Keratinocyte (primary cell): ENCODE measurements around the gene TMEM184C. TPM values are rescaled to one million over a fixed set of nuclear protein-coding genes. Genes with fewer than 3 reads are reported as not detected.

Source experiments
- DNase-seq: peaks from one replicate; pipeline ENCODE4 v3.0.0-alpha.2; 2011; ENCODE audit warnings: low read depth, missing footprints, low spot score
- FAIRE-seq: peaks from 2 replicates; lab custom pipeline; 2011; peaks lifted over from hg19 to GRCh38; lab: Jason Lieb, UNC
- H2AFZ ChIP-seq: 2 replicates; pipeline ENCODE4 v1.6.0; 2012; ENCODE audit warnings: low read length, control low read depth, inconsistent platforms; ENCODE audit not compliant: control insufficient read depth
- H3K27ac ChIP-seq: 2 replicates; pipeline ENCODE4 v1.5.1; 2011; ENCODE audit warnings: low read length; ENCODE audit not compliant: control insufficient read depth, insufficient read depth
- H3K27me3 ChIP-seq: 3 replicates; pipeline ENCODE4 v1.6.0; 2011; ENCODE audit warnings: low read length; ENCODE audit not compliant: control insufficient read depth, insufficient read depth; ENCODE audit errors: extremely low read depth
- H3K36me3 ChIP-seq, 2 experiments: 2 replicates in 1 of 2; 3 replicates in 1 of 2; pipeline ENCODE4 v1.5.1; 2011; ENCODE audit warnings: low read length in 2 of 2, mild to moderate bottlenecking in 1 of 2; ENCODE audit not compliant: control insufficient read depth in 2 of 2, insufficient read depth in 2 of 2; ENCODE audit errors: extremely low read depth in 1 of 2
- H3K4me1 ChIP-seq: 3 replicates; pipeline ENCODE4 v1.5.1; 2011; ENCODE audit warnings: low read length; ENCODE audit not compliant: control insufficient read depth, insufficient read depth; ENCODE audit errors: extremely low read depth
- H3K4me2 ChIP-seq: 3 replicates; pipeline ENCODE4 v1.6.0; 2011; ENCODE audit warnings: low read depth, low read length; ENCODE audit not compliant: control insufficient read depth, insufficient read depth; ENCODE audit errors: extremely low read depth
- H3K4me3 ChIP-seq, 3 experiments: fragments of 200-600 bp in 1 of 3; sonication (generic) in 1 of 3; 2 replicates in 2 of 3; 3 replicates in 1 of 3; pipeline ENCODE4 v1.5.1; 2011 to 2016; ENCODE audit warnings: low read length in 3 of 3, mild to moderate bottlenecking in 3 of 3, control low read depth in 2 of 3, inconsistent platforms in 1 of 3, low read depth in 1 of 3, mixed read lengths in 1 of 3, mixed run types in 1 of 3, moderate library complexity in 1 of 3; ENCODE audit not compliant: control insufficient read depth in 2 of 3, insufficient read depth in 2 of 3; ENCODE audit errors: extremely low read depth in 1 of 3
- H3K79me2 ChIP-seq: 2 replicates; pipeline ENCODE4 v1.6.0; 2012; ENCODE audit warnings: low read length; ENCODE audit not compliant: control insufficient read depth, insufficient read depth
- H3K9ac ChIP-seq: 3 replicates; pipeline ENCODE4 v1.6.0; 2011; ENCODE audit warnings: low read length; ENCODE audit not compliant: control insufficient read depth, insufficient read depth; ENCODE audit errors: extremely low read depth
- H3K9me1 ChIP-seq: 3 replicates; pipeline ENCODE4 v1.6.0; 2011; ENCODE audit warnings: low read length; ENCODE audit not compliant: control insufficient read depth, insufficient read depth; ENCODE audit errors: extremely low read depth
- H3K9me3 ChIP-seq: 2 replicates; pipeline ENCODE4 v1.5.1; 2012; ENCODE audit warnings: low read depth, low read length; ENCODE audit not compliant: control insufficient read depth
- H4K20me1 ChIP-seq: 3 replicates; pipeline ENCODE4 v1.6.0; 2011; ENCODE audit warnings: low read length; ENCODE audit not compliant: control insufficient read depth, insufficient read depth; ENCODE audit errors: extremely low read depth
- EZH2 ChIP-seq: IDR thresholded peaks from one replicate; pipeline ENCODE4 v1.6.1; 2012; ENCODE audit warnings: inconsistent platforms, mild to moderate bottlenecking, low read length, moderate library complexity
- dilution Hi-C: fragments of 300-500 bp; cut with MboI; formaldehyde crosslinking; loops from one replicate; pipeline ENCODE4 v1.7.0; 2020; ENCODE audit warnings: low sequenced_read_pairs; ENCODE audit not compliant: extremely low pct_ligation_motif_present
- polyA plus RNA-seq, 5 experiments: library from polyadenylated mRNA; depleted of rRNA in 3 of 5; stranded (reverse) in 3 of 5; stranded (forward) in 1 of 5; unstranded in 1 of 5; fragments of >200 nt; gene quantifications; 1 replicate in 1 of 5; 2 replicates in 3 of 5; 3 replicates in 1 of 5; pipeline versions ENCODE4 v1.2.1 to v1.2.3, GENCODE V29; 2011 to 2012; ENCODE audit warnings: missing spikeins in 2 of 5, low read depth in 1 of 5, low replicate concordance in 1 of 5
- TF ChIP-seq, protein P1 (sequence below), 3 experiments: IDR thresholded peaks in 1 of 3; conservative IDR thresholded peaks in 1 of 3; optimal IDR thresholded peaks in 1 of 3; 2 replicates in 2 of 3; 3 replicates in 1 of 3; pipeline versions ENCODE3 to v1.5.1; 2011; ENCODE audit warnings: low read length in 3 of 3, mild to moderate bottlenecking in 3 of 3, moderate library complexity in 2 of 3, control low read depth in 1 of 3, inconsistent platforms in 1 of 3; ENCODE audit not compliant: insufficient read depth in 2 of 3; ENCODE audit errors: extremely low read depth in 1 of 3

TMEM184C gene
- polyA plus RNA-seq, 1 donor (not counting 4 experiments of a cell fraction or from before 2014, with no cell fraction given) = 32.2 TPM

DNA sequence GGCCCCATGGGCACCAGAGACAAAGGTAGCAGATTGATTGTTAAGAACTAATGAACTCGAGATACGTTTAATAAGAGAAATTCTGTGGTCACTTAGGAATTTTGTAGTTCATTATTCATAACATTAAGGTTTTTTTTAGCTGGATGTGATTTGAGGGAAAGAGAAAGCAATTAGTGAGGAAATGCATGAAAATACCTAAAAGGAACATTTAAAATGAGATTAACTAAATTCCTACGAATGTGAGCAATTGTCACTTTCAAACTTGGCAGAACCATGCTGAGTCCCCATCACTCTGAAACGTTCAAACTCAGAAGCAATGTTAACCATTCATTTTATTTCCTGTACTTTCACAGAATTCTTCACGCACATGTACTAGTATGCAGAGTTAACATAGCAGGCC lies 60.9 kb downstream of the TMEM184C start:
- dilution Hi-C loops = no loop called here
- H3K27me3 ChIP-seq = no peaks in the 10 kb centered on the region

GRCh38 chr4:147678796-147679549 lies 61.8 kb downstream of the TMEM184C start:
- DNase-seq = no peak
- H3K36me3 ChIP-seq = peaks cover 3 to 7% of the 10 kb centered on the region in 2 experiments
- H3K9ac ChIP-seq = no peak overlapping the region
- H2AFZ ChIP-seq = no peak overlapping the region
- FAIRE-seq = no peak
- no peaks in the 10 kb centered on the region for H3K27me3 ChIP-seq
- peaks cover 24% of the 10 kb centered on the region for H3K79me2 ChIP-seq
- TF ChIP-seq EZH2 = no peak
- TF ChIP-seq, protein P1, sequence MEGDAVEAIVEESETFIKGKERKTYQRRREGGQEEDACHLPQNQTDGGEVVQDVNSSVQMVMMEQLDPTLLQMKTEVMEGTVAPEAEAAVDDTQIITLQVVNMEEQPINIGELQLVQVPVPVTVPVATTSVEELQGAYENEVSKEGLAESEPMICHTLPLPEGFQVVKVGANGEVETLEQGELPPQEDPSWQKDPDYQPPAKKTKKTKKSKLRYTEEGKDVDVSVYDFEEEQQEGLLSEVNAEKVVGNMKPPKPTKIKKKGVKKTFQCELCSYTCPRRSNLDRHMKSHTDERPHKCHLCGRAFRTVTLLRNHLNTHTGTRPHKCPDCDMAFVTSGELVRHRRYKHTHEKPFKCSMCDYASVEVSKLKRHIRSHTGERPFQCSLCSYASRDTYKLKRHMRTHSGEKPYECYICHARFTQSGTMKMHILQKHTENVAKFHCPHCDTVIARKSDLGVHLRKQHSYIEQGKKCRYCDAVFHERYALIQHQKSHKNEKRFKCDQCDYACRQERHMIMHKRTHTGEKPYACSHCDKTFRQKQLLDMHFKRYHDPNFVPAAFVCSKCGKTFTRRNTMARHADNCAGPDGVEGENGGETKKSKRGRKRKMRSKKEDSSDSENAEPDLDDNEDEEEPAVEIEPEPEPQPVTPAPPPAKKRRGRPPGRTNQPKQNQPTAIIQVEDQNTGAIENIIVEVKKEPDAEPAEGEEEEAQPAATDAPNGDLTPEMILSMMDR (optimal IDR thresholded peaks at IDR 0.05 in 1 of 3, IDR thresholded peaks at IDR 0.05 in 1 of 3, conservative IDR thresholded peaks at IDR 0.05 in 1 of 3; ENCODE audit: extremely low read depth in 1 of 3, insufficient read depth in 2 of 3, low read length in 3 of 3) = peak; percentile 20 to 63 (median 32)
- no peak overlapping the region for H3K27ac ChIP-seq
- dilution Hi-C loops = no loop called here
- H3K4me3 ChIP-seq = no peak overlapping the region
- peaks cover 7% of the 10 kb centered on the region for H3K4me1 ChIP-seq
- no peaks in the 10 kb centered on the region for H3K9me3 ChIP-seq
- peaks cover 2% of the 10 kb centered on the region for H3K9me1 ChIP-seq
- no peaks in the 10 kb centered on the region for H4K20me1 ChIP-seq
- no peak overlapping the region for H3K4me2 ChIP-seq

More for the DNA sequence above, 60.9 kb downstream of the TMEM184C start:
- H2AFZ ChIP-seq = no peak overlapping the region
- FAIRE-seq (no peak), DNase-seq (no peak)
- H3K36me3 ChIP-seq = peaks cover 3 to 7% of the 10 kb centered on the region in 2 experiments
- H3K9me3 ChIP-seq = no peaks in the 10 kb centered on the region
- H3K4me3 ChIP-seq = no peak overlapping the region
- no peak overlapping the region for H3K27ac ChIP-seq
- peaks cover 2% of the 10 kb centered on the region for H3K9me1 ChIP-seq
- no peak overlapping the region for H3K9ac ChIP-seq
- peaks cover 8% of the 10 kb centered on the region for H3K4me1 ChIP-seq
- H3K79me2 ChIP-seq = peaks cover 17% of the 10 kb centered on the region
- TF ChIP-seq, protein P1 (optimal IDR thresholded peaks at IDR 0.05 in 1 of 3, IDR thresholded peaks at IDR 0.05 in 1 of 3, conservative IDR thresholded peaks at IDR 0.05 in 1 of 3; ENCODE audit: extremely low read depth in 1 of 3, insufficient read depth in 2 of 3, low read length in 3 of 3) = no peak
- TF ChIP-seq EZH2 = no peak
- no peaks in the 10 kb centered on the region for H4K20me1 ChIP-seq
- H3K4me2 ChIP-seq = no peak overlapping the region
